Astrocyte (in vitro differentiated cells and primary cell): ENCODE data around the gene SPAG6. TPM values are rescaled to one million over a fixed set of nuclear protein-coding genes. Genes with fewer than 3 reads are reported as not detected.

Experiments
- DNase-seq: peaks from one replicate; pipeline ENCODE4 v3.0.0-alpha.2; 2010; ENCODE audit warnings: low read depth
- FAIRE-seq: peaks from 2 replicates; lab custom pipeline; 2011; peaks lifted over from hg19 to GRCh38; lab: Jason Lieb, UNC
- H2AFZ ChIP-seq: 2 replicates; pipeline ENCODE4 v1.6.0; 2012; ENCODE audit warnings: low read depth, low read length, inconsistent platforms
- H3K27ac ChIP-seq: 2 replicates; pipeline ENCODE4 v1.5.1; 2011; ENCODE audit warnings: low read depth, low read length, inconsistent platforms
- H3K27me3 ChIP-seq: 2 replicates; pipeline ENCODE4 v1.6.0; 2011; ENCODE audit warnings: low read length, inconsistent platforms; ENCODE audit not compliant: insufficient read depth
- H3K36me3 ChIP-seq: 2 replicates; pipeline ENCODE4 v1.5.1; 2011; ENCODE audit warnings: low read length, inconsistent platforms; ENCODE audit not compliant: insufficient read depth
- H3K4me1 ChIP-seq: 2 replicates; pipeline ENCODE4 v1.5.1; 2011; ENCODE audit warnings: low read length, inconsistent platforms; ENCODE audit not compliant: insufficient read depth
- H3K4me2 ChIP-seq: 2 replicates; pipeline ENCODE4 v1.6.0; 2012; ENCODE audit warnings: low read length, inconsistent platforms
- H3K4me3 ChIP-seq: 2 replicates; pipeline ENCODE4 v1.5.1; 2011; ENCODE audit warnings: low read depth, mild to moderate bottlenecking, low read length, inconsistent platforms; ENCODE audit not compliant: insufficient read depth
- H3K79me2 ChIP-seq: 2 replicates; pipeline ENCODE4 v1.6.0; 2012; ENCODE audit warnings: mild to moderate bottlenecking, low read length, inconsistent platforms; ENCODE audit not compliant: insufficient read depth
- H3K9ac ChIP-seq: 2 replicates; pipeline ENCODE4 v1.6.0; 2012; ENCODE audit warnings: mild to moderate bottlenecking, low read length, inconsistent platforms
- H3K9me3 ChIP-seq: 2 replicates; pipeline ENCODE4 v1.5.1; 2012; ENCODE audit warnings: low read depth, mild to moderate bottlenecking, low read length, inconsistent platforms; ENCODE audit not compliant: insufficient read depth
- H4K20me1 ChIP-seq: 2 replicates; pipeline ENCODE4 v1.6.0; 2012; ENCODE audit warnings: low read length, inconsistent platforms; ENCODE audit not compliant: insufficient read depth
- H3K27ac Mint-ChIP-seq: one replicate; pipeline ENCODE4 v1.8.0; 2021; ENCODE audit warnings: mild to moderate bottlenecking, mixed read lengths; ENCODE audit not compliant: unreplicated experiment
- H3K27me3 Mint-ChIP-seq: one replicate; pipeline ENCODE4 v1.8.0; 2021; ENCODE audit warnings: low read depth, mixed read lengths; ENCODE audit not compliant: unreplicated experiment
- H3K36me3 Mint-ChIP-seq: one replicate; pipeline ENCODE4 v1.8.0; 2021; ENCODE audit warnings: low read depth, mixed read lengths; ENCODE audit not compliant: unreplicated experiment
- H3K4me1 Mint-ChIP-seq: one replicate; pipeline ENCODE4 v1.8.0; 2021; ENCODE audit warnings: low read depth, mixed read lengths; ENCODE audit not compliant: unreplicated experiment
- H3K4me3 Mint-ChIP-seq: one replicate; pipeline ENCODE4 v1.8.0; 2021; ENCODE audit warnings: mild to moderate bottlenecking, moderate library complexity, mixed read lengths; ENCODE audit not compliant: unreplicated experiment
- H3K9me3 Mint-ChIP-seq: one replicate; pipeline ENCODE4 v1.8.0; 2021; ENCODE audit warnings: mild to moderate bottlenecking, mixed read lengths; ENCODE audit not compliant: unreplicated experiment
- CTCF ChIP-seq: IDR thresholded peaks from 2 replicates; pipeline ENCODE4 v1.5.1; 2011; ENCODE audit warnings: low read depth, mild to moderate bottlenecking, inconsistent platforms, low read length, moderate library complexity; ENCODE audit not compliant: insufficient read depth
- EZH2 ChIP-seq: IDR thresholded peaks from 2 replicates; pipeline ENCODE4 v1.6.1; 2012; ENCODE audit warnings: mild to moderate bottlenecking, low read length, inconsistent platforms; ENCODE audit not compliant: insufficient read depth
- total RNA-seq: library from RNA; stranded (reverse); gene quantifications from 2 replicates; pipeline ENCODE4 v1.2.1, GENCODE V29; 2021

The SPAG6 gene
- total RNA-seq, 1 donor from 2014 or later, result not detected

- Histone ChIP-seq H3K4me2 (no peak overlapping the region), H3K27me3 (no peaks in the 10 kb centered on the region), H3K36me3 (no peaks in the 10 kb centered on the region), H3K4me3 (no peak overlapping the region), H3K4me1 (no peaks in the 10 kb centered on the region), H3K9me3 (no peaks in the 10 kb centered on the region), H2AFZ (no peak overlapping the region), H3K79me2 (no peaks in the 10 kb centered on the region), H3K27ac (no peak overlapping the region), H3K9ac (no peak overlapping the region), H4K20me1 (no peaks in the 10 kb centered on the region)
- peaks cover 2% of the 10 kb centered on the region for H3K4me1 Mint-ChIP-seq
- no peak overlapping the region for H3K27ac Mint-ChIP-seq
- no peak for FAIRE-seq
- H3K27me3 Mint-ChIP-seq, result no peaks in the 10 kb centered on the region
- no peak overlapping the region for H3K4me3 Mint-ChIP-seq
- TF ChIP-seq EZH2 (no peak), CTCF (no peak)
- no peaks in the 10 kb centered on the region for H3K9me3 Mint-ChIP-seq
- H3K36me3 Mint-ChIP-seq, result no peaks in the 10 kb centered on the region
- DNase-seq, result no peak
These were observed 18.0 kb downstream of the SPAG6 start for GRCh38 chr10:22363305-22363704.

GRCh38 chr10:22364407-22365140 lies 19.3 kb downstream of the SPAG6 start:
- no peak overlapping the region for H3K4me2 ChIP-seq
- no peaks in the 10 kb centered on the region for H4K20me1 ChIP-seq
- no peak overlapping the region for H3K9ac ChIP-seq
- no peak overlapping the region for H3K27ac ChIP-seq
- H3K79me2 ChIP-seq, result no peaks in the 10 kb centered on the region
- no peak for TF ChIP-seq CTCF
- TF ChIP-seq EZH2, result no peak
- FAIRE-seq, result no peak
- no peaks in the 10 kb centered on the region for H3K36me3 ChIP-seq
- no peak overlapping the region for H2AFZ ChIP-seq
- no peak overlapping the region for H3K4me3 ChIP-seq
- no peak overlapping the region for H3K4me3 Mint-ChIP-seq
- no peak for DNase-seq
- no peaks in the 10 kb centered on the region for H3K27me3 Mint-ChIP-seq
- H3K4me1 Mint-ChIP-seq, result peaks cover 2% of the 10 kb centered on the region
- no peaks in the 10 kb centered on the region for H3K4me1 ChIP-seq
- no peak overlapping the region for H3K27ac Mint-ChIP-seq
- no peaks in the 10 kb centered on the region for H3K9me3 ChIP-seq
- H3K9me3 Mint-ChIP-seq, result no peaks in the 10 kb centered on the region
- H3K36me3 Mint-ChIP-seq, result no peaks in the 10 kb centered on the region
- H3K27me3 ChIP-seq, result no peaks in the 10 kb centered on the region

GRCh38 chr10:22365233-22365632 lies 19.9 kb downstream of the SPAG6 start:
- H3K9me3 Mint-ChIP-seq, result no peaks in the 10 kb centered on the region
- Histone ChIP-seq H3K9me3 (no peaks in the 10 kb centered on the region), H4K20me1 (no peaks in the 10 kb centered on the region), H2AFZ (no peak overlapping the region), H3K27me3 (no peaks in the 10 kb centered on the region), H3K9ac (no peak overlapping the region), H3K4me1 (no peaks in the 10 kb centered on the region), H3K4me3 (no peak overlapping the region), H3K27ac (no peak overlapping the region), H3K36me3 (no peaks in the 10 kb centered on the region), H3K79me2 (no peaks in the 10 kb centered on the region), H3K4me2 (no peak overlapping the region)
- H3K27ac Mint-ChIP-seq, result no peak overlapping the region
- no peak for DNase-seq
- TF ChIP-seq EZH2, result no peak
- TF ChIP-seq CTCF, result no peak
- H3K4me1 Mint-ChIP-seq, result peaks cover 2% of the 10 kb centered on the region
- no peaks in the 10 kb centered on the region for H3K27me3 Mint-ChIP-seq
- H3K4me3 Mint-ChIP-seq, result no peak overlapping the region
- no peak for FAIRE-seq
- H3K36me3 Mint-ChIP-seq, result no peaks in the 10 kb centered on the region
